Measurements from ENCODE around the gene TWIST1.

TWIST1 gene

DNA sequence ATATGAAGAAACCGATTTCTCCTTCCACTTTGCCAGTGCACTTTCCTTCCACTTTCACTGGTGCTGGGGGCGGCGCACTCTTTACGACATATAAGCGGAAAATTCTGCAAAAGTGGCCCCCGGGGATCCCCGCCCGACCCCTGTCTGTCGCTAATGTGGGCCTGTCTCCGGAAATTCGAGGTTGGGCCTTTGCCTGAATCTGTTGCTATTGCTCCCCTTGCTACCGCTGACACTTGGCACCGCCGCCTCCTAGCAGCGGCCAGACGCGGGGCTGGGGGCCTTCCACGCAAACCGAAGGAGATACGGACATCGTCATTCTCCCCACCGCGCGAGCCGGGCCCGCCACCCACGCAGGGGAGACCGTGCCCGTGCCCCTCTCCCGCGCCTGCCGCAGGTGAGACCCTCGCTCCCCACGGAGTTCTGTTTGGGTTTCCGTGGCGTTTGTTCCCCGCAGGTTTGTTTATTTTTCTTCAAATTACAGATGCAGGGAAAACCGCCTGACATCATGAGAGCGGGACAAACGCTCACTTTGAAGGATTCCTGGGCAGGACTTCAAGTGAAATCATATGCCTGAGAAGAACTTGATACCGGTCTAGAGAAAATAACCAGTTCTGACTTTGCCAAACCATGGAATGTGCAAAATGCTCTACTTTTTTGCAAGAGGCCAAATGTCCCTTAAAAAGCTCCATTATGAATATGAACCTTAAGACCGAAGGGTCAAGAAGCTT lies 5.0 kb downstream of the TWIST1 start:
- no peak for DNase-seq

DNA sequence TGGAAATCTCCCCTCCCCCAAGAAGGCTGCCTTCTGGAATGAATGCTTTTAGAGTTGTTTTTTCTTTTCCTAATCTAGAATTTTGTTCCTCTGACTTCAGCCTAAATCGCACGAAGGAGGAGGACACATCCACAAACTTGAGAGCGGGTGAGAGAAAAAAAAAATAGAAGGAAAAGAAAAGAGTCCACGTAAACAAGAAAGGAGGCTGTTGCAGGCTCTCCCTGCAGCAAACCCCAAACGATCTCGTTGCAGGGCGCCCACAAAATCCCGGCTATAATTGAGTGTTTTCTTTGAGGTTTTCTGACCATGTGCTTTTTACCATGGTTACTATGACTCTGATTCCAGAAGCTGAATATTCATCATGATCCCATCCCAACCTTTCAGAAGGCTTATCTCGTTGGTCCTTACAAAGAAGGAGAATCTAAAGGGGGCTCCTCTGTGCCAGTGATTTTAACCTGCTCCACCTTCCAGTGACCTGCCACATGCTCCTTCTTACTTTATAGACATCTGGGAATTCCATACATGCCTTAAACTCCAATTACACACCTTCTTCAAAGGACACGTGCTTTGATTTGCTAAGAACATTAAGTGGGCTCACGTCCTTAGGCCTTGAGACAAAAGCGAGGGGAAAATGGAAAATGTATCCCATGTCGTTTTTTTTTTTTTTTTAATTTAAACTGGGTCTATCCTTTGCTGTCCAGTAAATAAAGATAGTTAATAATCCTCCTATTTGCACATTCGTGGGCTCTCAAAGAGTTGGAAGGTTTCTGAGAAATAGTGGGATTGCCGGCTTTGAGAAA lies 5.8 kb downstream of the TWIST1 start:
- DNase-seq = no peak

DNA sequence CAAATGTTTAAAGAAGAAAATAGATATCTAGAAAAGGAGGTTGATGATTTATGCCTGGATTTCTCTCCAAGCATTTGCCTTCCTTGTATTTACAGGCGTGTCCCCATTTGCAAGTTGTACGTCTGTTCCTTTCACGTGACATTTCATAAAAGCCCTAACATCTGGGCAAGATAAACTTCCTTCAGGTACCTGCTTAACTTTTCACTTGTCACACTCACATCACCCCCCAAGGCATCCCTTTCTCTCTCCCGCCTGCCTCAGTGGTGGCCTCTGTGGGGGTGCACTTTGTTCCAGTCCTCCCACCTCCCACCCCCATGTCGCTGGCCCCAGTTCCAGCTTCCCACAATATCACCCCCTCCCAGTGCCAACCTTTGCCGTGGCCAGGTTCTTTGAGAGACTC lies 6.7 kb downstream of the TWIST1 start:
- no peak for DNase-seq

DNA sequence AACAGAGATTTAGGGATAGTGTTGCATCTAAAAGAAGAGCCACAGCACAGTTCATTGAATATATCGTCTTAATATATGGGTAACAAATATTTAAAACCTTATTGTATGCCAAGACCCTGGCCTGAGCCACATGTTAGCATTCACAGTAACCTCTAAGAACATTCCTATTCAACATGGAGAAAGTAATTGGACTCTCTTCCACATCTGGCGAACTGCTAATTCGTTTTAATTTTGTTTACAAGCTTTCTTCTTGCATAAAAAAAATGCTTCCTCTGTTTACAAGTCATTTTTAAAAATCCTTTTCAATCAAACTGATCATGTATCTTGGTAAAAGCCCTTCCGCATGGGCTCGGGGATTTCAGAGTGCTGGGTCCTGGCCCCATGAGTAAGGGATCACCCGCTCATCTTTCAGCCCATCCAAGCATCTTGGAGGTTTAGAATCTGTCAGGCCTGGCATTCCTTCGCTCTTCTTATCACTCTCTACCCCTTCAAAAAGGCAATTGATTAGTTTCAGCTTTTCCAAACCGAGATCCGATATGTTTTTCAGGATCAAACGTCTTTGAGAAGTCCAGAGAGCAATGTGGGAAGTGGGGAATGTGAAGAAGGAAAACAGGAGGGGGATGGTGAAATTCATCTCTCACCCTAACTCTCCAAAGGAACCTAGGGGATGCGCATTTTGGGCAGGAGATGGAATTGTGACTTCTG lies 7.3 kb downstream of the TWIST1 start:
- DNase-seq = no peak

DNA sequence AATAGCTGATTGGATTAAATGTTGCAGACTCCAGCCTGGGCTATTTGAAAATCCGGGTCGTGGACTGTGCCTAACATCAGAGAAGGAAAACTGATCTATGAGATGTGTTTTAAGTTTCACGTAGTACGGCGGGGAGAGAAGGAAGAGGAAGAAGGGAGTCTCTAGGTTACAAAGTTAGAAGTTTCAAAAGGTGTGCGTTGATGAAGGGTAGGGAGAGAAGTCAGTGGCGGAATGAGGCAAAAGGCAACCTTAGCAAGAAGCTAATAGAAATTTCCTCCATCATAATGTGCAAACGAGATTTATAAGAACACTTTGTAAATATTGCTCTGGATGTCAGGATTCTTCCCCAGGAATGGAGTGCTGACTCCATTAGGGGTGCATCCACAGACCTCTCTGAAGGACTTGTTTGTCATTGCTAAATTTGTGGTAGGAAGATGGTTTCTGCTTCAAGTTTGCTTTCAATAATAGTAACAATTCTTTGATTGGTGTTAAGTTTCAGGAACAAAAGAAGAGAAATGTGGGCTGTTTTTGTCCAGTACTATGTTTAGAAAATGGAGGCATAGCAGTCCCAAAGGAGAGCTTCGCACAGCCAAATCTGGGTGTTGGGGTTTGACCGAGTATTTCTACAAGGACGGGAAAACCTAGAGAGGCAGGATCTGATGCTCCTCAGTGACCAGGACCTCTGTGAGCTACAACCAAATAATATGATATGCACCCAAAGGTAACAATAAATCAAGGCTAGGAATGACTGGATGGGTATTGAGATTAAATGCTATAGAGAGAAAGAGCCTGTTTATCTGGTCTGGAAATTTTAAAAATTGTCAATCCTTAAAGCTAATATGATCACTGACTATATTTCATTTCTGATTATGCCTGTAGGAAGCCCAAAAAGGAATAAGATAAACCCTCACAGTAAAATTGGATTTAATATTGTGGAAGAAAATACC lies 8.2 kb downstream of the TWIST1 start:
- DNase-seq = no peak

DNA sequence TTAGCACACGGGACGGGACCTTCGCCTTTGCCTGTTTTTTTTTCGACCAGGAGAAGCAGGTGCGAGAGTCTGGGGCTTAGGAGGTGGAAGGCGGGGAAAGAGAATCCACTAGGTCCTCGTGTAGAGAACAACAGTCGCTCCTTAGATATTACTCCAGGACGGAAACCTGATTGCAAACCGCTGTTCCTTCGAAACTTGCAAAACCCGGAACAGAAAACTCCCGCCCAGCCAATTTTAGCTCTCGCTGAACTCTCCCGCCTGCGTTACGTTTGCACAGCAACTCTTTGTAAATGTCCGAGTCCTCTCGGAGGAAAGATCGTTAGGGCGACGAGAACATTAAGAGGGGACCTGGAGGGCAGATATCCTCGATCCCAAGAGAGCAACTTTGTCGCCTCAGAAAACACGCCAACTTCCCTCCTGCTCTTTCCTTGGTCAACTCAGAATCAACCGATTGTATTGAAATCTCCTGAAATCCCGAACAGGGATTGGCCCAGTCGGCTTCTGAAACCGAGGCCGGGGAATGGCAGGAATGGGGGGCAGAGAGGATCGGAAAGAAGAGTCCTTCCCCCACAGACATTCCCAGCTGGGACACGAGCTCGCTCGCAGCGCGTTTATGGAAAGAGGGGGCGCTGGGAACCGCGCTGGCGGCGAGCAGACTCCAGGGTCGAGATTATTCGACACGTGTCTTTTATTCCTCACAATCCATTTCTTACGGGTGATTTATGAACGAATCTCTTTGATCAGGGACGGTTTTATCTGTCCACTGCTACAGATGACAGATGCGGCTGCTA lies 9.9 kb downstream of the TWIST1 start:
- DNase-seq = no peak

DNA sequence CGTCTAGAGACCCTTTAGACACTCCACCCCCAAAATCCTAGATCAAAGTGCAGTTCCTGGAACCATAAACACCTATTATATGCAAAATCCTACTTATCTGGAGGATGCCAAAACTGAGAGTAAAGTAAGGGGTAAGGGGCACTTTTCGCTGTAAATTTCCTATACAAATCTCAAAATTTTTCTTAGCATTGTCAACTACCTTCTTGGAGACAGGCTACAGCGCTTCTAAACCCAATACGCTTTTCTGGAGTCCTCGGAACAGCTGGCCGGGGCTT lies 10.4 kb downstream of the TWIST1 start:
- no peak for DNase-seq

DNA sequence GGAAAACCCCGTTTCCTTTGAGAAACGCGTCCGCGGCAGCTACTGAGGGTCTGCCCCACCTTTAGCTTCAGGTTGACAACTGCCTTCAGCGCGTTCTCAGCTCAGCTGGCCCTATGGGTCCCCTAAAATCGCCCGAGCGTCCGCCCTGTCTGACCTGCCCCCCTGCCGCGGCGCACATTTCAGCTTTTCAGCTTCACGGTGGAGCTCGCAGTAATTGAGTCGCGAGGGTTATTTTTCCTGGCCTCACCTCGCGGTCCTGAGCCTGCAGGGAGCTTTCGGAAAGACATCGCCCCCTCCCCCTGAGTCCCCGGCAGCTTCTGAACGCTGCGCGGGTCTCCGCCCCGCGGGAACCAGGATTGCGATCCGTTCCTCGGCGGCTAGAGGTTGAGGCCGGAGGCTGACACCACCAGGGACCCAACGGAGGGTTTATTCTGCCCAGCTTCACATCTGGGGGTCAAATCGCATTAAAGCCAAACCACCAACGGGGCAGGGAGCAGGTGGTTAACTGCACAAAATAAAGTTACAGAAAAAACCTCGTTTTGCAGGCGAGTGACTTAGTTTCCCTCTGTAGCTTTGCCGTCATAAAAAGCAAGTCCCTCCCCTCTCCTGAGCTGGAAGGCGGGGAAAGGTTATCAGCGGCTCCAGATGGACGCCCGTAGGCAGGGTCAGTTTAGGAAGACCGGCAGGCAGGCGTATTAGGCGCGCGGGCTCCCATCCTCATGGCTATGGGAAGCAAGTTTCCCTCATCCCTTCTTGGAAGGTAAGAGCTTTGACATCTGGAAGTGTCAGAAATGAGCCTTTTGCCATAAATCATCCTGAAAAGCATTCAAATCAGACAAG lies 11.0 kb downstream of the TWIST1 start:
- no peak for DNase-seq

DNA sequence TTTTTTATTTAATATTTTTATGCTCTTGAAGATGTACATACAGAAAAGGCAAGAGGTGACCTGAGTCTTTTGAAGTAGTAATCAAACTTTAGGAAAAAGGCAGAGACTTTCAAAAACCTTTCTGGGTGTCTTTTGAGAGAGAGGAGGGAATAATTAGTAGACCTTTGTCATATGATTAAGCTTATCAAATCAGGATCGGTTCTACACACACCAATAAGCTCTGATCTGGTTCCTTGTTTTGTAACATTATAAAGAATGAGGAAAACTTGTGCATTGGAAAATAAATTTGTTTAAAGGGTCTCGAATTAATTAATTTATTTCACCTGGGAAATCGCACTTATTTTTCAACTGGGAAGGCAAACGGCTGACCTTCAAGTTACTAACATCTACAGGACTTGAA lies 11.9 kb downstream of the TWIST1 start:
- no peak for DNase-seq

DNA sequence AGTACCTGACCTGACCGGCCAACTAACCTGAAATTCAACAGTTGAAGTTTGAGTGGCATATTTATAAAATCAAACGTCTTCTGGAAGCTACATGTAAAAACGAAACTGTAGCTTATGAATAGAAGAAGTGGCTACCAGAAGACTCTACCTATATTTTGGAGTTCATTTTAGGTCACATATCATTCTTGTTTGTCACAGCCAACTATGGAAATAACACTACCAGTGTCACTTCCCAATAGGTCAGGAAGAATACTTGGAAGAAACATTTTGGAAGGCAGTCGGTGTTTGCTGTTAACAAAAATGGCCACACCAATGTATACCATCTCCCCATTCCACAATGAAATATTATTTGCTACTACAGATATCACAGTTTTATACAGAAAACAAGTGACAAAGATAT lies 12.6 kb downstream of the TWIST1 start:
- no peak for DNase-seq

DNA sequence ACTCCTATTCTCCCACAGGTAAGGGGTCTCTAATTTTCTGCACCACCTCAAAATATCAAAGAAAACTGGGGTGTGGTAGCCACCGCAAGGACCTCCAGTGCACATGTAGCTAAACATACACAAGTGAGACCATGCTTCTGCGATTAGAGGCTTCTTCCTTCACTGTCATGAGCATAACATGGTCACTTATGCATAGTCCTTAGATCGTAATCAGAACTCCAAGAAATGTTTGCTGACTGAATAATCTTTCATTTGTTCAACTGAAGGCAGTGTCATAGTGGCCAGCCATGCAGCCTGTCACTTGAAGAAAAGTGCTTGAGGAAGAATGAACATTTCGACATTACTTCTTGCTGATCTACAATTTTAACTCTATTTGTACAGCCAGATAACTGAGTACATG lies 14.6 kb downstream of the TWIST1 start:
- DNase-seq = no peak

DNA sequence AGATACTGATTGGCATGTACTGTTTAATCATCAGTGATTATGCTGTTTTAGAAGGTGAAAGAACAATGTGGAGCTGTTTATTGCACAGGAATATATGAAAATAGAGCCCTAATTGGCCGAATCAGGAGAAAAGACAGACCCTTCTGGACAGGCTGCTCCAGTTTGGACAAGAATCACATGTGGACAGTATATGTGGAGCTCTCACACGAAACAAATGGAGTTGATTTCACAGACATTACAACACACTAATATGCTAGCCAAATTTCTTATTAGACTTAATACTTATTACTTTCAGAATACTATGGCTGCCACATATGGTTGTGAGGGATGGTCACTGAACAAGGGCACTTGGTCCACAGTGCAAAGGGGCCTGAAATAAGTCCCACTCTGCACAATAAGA lies 15.5 kb downstream of the TWIST1 start:
- DNase-seq = no peak

DNA sequence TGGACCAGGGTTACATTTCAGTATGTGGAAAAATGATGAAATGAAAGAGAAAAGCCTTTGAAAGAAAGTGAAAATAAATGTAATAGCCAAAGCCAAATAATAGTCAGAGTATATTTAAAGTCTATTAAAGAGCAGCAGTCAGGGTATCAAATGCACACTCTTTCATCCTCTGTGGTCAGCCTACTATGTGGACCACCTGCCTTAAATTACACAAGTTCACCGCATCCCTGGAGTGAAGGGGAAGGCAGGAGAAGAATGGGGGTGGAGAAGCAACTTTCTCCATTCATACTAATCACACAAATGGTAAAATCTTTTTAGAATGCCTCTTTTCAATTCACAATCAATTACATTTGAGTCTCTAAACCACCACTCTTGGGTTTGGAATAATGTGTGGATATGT lies 16.0 kb downstream of the TWIST1 start:
- no peak for DNase-seq

DNA sequence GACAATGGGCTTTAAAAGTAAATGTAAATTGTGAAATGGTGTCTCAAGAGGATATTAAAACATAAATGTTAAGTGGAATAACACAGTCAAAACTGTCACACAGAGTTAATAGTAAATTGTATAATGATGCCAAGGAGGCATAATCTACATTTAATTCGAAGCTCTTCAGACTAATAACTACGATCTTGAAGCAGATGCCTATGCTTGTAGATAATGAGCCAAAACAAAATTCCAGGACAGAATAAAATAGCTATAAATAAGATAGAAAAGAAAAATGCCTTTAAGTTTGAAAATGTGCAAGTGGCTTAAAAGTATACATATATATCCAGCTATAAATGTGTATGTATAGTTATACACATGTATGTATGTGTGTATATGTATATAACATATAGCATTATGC lies 17.5 kb downstream of the TWIST1 start:
- no peak for DNase-seq

DNA sequence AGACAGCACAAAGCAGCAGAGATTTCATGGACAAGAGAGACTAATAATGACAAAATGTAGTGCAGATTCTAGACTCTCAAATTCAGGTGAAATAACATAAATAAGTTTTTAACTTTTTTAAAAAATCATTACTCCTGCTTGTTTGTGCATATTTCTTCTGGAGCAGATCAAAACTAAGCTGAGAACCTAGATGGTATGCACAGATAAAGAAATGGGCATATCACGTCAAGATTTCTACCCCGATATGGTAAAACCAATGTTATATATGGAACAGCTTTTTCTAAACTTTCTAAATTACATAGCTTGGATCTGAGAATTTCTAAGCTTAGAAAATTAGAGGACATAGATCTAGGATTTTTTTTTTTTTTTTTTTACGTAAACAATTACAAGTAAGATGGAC lies 18.2 kb downstream of the TWIST1 start:
- no peak for DNase-seq

DNA sequence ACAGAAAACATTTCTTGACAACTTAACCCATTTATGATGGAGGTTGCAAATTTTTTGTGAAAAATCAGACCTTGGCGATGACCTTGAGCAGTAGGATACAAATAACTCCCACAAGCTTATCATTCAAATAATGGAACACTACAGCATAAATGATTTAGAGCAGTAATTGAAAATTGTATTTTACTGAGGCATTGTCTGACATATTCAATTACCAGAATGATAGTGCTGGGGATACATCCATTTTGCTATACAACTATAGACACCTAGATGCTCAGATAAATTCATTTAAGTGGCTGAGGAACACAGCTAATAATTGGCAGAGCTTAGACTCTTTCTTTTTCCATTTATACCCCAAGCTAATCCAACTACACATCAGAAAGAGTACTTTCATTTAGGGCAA lies 18.9 kb downstream of the TWIST1 start:
- no peak for DNase-seq

DNA sequence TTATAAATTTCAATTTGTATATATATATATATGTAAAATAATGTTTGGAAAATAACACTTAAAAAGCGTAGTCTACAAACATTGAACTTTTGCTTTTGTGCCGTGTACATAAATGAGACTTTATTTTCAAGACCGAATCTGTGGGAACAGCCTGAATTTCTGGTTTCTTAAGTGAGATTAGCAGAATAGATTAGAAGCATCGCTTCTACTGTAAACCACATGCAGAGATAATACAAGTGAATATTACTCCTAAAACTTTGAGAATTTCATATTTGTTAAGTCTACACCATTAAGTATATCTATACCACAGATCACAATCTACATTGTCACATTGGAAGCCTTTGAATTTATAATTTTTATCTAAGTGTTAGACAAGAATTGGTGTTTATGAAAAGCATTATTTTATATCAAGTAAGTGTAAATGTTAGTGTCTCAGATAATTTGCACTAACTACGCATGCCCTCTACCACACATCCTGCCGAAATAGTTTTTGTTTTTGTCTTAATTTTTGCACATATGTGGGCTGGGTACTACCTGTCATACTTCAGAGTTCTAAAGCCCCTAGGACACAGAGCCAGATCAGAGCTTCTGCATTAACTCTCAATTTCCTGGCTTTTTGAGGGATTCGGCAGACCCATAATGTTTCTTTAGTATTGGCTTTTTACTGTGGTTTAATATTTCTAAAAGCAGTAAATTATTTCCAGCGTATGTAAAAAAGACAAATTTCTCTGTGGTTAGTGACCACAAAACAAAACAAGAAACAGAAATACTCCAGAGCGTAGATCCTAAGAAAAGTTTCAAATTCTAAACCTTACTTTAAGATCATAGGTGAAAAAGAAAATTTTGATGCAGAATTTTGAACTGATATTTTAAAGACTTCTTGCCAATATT lies 20.0 kb downstream of the TWIST1 start:
- no peak for DNase-seq

DNA sequence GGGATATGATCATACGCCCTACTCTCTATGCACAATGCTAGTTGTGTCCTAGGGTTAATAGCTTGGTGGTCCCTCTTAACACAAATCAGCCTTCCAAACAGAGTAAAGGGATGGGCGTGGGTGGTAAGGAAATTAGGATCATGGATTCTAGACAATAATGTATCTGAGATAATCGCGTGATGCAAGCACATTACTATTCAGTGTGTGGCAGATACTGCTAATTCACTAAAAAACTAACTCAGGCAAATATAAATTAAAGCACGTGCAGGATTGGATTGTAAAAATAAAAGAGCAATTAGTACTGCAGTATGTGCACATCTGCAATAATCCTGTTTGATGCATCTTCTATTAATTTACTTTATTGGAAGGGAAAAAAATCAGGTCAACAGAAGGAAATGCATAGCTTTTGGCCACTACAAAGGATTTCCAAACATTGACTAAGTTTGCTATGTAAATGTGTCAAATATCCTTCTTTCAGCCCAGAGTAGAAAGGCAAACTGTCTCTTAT lies 22.0 kb downstream of the TWIST1 start:
- DNase-seq = no peak

DNA sequence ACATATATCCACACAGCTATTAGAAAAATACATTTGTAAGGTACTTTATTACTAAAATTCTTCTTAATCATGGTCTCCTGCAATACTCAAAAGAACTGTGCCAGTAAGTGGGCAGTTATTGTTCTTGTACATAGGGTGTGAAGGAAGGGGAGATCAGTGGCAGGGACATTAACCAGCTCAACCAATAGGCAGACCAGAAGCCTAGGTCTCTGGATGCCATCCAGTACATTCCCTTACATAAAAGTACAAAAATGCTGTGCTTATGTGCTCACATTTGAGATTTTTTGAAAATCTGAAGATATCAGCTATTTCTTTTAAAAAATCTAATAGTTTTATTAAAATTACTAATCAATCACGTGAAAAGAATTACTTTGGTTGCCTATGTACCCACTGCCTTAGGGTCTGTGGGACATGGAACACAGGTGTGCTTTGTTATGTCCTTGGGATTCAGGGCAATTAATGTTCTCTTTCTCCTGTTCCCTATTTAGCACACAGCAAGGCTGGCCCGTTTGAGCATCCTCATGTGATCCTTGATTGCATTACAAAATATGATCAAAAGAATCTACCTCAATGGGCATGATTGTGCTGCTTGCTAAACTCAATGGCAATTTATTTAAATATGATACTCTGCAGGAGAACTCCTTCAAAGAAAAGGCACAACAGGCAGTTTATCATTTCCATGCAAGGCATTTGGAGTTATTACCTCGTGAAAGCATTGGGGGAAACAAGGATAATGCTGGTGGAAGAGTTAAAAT lies 22.7 kb downstream of the TWIST1 start:
- DNase-seq = no peak
